ENCODE measurements around the gene SIK3.

Gene SIK3

DNA sequence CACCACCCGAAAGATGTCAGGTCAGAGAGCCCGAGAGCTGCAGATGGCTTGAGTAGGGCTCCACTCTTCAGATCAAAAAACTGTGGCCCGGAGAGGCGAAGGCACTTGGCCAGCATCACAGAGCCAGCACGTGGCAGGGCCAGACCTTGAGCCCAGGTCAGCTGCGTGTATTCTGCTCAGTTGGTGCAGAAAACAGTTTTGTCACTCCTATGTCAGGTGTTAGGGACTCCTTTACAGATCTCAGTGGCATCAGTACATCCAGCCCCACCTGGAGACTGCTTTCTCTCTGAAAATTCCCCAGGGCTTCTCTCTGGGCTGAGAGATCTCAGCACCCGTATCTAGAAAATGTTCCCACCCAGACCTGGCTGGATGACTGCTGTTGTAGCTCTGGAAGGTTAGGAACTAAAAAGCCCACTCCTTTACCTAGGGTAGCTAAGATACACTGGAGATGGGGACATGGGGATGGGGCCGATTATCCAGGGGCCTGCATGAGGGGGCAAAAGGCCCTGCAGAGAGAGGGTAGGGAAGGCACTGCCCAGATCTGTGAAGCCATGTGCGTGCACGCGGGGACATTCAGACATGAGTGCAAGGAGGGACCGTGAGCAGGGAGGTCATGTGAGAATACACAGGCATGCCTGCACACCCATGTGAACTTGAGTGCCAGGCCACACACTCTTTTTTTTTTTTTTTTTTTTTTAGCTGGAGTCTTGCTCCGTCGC is 264.3 kb downstream of the SIK3 start:
- no peak for DNase-seq

GRCh38 chr11:116833491-116833815 is 264.8 kb downstream of the SIK3 start:
- DNase-seq: no peak

- no peak for DNase-seq
These were observed 265.6 kb downstream of the SIK3 start for GRCh38 chr11:116832350-116833290.

- no peak for DNase-seq
These were observed 266.4 kb downstream of the SIK3 start for GRCh38 chr11:116831790-116832349.

- DNase-seq: no peak
These were observed 267.9 kb downstream of the SIK3 start for GRCh38 chr11:116830184-116830912.

- no peak for DNase-seq
These were observed 268.6 kb downstream of the SIK3 start, which contains the start of gene APOC3 for GRCh38 chr11:116829525-116830183. TSS of gene APOC3 (plus strand) at chr11:116829907. CDS start at chr11:116830583, 676 bp downstream.

GRCh38 chr11:116828632-116829524 is 269.4 kb downstream of the SIK3 start:
- DNase-seq: no peak

DNA sequence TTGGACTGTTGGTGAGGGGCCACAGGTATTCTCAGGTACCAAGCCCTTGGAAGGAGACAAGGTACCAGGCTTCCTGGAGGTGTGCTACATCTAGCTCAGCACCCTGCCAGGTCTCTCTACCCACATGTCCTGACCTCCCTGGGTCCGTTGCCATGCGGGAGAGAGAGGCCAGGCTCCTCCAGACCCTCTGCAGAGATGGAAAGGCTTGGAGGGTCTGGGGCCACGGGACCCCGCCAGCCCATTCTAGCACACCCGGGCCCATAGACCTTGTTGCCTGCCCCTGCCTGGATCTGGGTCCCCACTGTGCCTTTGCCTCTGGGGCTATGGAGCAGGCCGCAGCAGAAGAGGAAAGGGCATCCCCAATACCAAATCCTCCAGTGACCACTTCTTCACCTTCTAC is 270.8 kb downstream of the SIK3 start:
- DNase-seq: no peak

DNA sequence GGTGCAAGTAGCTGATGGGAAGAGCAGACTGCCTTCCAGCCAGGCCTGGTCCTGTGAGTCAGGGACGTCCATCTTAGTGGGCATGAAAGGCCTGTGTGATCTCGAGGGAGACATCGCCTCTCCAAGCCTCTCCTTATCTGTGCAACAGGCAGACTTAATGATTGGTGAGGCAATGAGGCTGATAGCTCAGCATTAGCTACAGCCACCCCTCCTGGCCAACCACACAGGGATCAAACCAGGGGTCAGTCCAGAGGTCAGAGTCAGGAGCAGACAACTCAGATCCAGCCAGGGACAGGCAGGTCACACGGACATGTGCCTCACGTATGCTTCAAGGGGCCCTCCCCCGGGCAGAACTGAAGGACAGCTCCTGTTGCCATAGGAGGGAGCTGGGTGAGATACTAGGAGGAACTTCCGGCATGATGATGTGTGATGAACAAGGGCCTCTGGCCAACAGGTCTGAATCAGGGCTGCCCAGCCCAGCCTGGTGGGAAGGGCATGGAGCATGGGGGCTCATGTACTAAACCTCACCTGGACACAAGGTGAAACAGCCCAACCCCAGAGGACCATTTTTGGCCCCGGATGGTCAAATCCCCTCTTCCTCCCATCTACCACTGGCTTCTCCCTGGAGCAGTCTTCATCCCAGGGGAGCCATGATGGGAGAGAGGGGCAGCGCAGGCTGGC is 271.3 kb downstream of the SIK3 start:
- no peak for DNase-seq

- DNase-seq: no peak
These were observed 272.1 kb downstream of the SIK3 start for GRCh38 chr11:116825854-116826750.

DNA sequence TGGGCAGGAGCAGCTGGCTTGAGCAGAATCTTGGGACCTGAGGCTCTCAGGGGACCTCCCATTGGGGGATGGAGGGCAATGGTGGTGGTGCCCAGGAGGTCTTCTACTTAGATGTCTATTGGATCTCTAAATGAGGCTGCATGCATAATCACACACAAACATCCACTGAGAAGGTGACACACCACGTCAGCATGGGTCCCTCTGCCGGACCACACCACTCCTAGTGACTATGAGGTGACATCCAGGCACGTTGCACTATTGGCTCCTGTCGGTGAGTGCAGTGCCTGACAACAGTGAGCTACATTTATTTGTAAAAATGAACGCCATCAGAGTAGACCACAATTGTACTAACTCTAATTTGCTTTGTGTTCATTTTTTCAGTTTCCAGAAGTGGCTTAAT is 272.8 kb downstream of the SIK3 start:
- DNase-seq: no peak

DNA sequence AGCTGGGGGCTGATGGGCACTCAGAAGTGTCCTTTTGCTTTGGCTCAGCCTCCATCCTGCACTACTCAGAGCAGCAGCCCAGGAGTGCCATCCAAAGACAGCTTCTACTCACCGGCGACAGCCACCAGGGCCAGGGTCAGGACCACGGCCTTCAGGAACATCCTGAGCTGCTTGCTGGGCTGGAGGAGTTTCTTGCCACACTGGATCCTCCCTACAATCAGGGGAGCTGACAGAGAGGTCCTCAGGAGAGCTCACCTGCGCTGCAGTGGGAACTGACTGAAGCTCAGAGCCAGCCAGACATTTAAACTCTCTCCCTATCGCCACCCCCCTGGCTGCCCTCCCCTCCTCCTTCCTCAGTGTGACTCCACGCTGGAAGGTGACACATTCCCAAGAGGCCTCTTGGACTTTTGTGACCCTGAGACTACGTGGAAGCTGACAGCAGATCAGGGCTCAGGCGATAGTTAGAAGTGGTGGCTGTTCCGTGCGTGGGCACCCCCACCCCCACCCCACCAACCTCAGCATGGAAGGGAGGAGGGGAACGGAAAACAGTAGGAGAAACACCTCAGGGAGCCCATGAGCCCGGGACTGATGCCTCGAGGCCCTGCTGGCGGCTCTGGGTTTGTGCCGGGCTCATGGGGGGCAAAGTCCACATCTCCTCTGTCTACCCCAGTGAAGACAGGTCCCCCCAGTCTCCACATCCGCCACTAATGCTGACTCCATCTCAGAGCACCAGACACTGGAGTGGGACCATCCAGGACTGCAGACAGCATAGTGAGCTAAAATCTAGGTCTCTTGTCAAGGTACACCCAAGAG is 275.0 kb downstream of the SIK3 start, which contains the start of gene APOA4:
Gene APOA4 (minus strand): TSS at position 274 of the 813 bp plus-strand sequence. CDS start 113 bp downstream, at position 161.
- no peak for DNase-seq

- no peak for DNase-seq
These were observed 275.7 kb downstream of the SIK3 start for GRCh38 chr11:116822575-116822974.

GRCh38 chr11:116821050-116821918 is 276.9 kb downstream of the SIK3 start:
- no peak for DNase-seq

DNA sequence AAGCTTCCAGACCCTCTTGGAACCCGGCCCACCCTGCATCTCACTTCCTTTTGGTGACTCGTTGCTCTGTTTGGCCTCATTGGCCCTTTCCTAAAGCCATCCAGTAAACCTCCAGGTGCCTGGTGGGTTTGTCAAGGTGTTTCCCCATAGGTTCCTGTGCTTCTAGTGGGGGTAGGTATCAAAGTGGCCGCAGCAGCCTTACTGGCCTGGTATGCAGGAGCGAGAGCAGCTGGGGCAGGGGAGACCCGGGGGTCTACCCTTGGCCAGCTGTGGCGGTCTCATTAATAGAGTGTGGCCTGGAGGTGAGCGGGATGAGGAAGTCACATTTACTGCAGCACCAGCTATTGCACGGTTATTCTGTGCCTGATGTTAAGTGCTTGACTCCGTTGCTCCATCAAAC is 279.2 kb downstream of the SIK3 start:
- DNase-seq: no peak

DNA sequence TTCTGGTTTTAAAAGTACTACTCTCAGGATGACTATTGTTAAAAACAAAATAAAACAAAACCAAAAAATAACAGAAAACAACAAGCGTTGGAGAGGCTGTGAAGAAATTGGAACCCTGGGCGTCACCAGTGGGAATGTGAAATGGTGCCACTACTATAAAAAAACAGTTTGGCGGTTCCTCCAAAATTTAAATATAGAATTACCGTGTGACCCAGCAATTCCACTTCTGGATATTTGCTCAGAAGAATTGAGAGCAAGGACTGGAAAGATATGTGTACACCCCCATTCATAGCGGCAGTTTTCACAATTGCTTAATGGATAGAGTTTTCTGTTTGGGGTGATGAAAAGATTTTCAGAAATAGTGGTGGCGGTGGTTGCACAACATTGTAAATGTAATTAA is 283.7 kb downstream of the SIK3 start:
- no peak for DNase-seq

DNA sequence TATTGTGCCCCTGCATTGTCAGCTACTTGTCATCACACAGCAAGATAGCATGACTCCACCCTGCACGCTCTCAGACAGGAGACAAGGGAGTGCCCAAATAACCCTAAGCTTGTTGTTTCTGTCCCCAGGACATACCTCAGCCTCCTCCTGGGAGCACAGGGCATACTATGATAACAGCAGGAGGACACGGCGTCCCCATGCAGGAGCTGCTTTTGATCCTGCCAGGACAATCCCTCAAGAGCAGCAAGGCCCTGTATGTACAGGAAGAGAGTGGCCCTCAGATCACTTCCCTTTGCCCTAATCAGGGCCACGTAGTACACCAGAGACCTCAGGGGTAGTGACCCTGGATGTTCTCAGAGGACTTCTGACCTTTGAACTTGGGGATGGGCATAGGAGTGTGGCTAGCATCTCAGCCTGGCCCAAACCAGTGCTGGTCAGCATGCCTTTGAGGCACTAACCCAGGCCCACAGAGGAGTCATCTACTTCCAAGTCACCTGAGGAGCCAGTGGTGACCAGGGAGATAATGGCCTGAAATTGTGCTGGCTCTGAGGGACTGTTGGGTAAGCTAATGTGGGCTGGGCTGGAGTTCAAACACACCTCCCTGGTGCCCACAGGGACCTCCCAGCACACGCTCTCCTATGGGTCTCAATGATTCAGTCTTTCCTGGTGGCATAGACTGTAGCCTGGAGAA is 284.3 kb downstream of the SIK3 start:
- DNase-seq: no peak

Measured in activated CD4-positive, alpha-beta T cell treated with anti-CD3 and anti-CD28 coated beads, Interleukin-2, Interleukin-6, amounts not matched to agents 100 ng/mL and 50 ng/mL, durations not matched to agents 16 hours and 8 hours (primary cell).